Neuronal stem cell (in vitro differentiated cells): Measurements from ENCODE around the gene HSPE1.

ENCODE experiments used
- DNase-seq: peaks from one replicate; pipeline ENCODE4 v3.0.0-alpha.2; 2013; ENCODE audit warnings: low spot score
- H2AFZ ChIP-seq: one replicate; pipeline ENCODE4 v1.6.1; 2013; ENCODE audit warnings: mild to moderate bottlenecking, low read length, inconsistent platforms
- H2AK5ac ChIP-seq: 2 replicates; pipeline ENCODE4 v1.6.1; 2013; ENCODE audit warnings: low read depth, mild to moderate bottlenecking, inconsistent platforms, low read length, moderate library complexity, mixed read lengths
- H2BK120ac ChIP-seq: 2 replicates; pipeline ENCODE4 v1.6.1; 2013; ENCODE audit warnings: low read depth, mild to moderate bottlenecking, inconsistent platforms, low read length, moderate library complexity, mixed read lengths
- H2BK12ac ChIP-seq: one replicate; pipeline ENCODE4 v1.6.1; 2013; ENCODE audit warnings: low read length, inconsistent platforms
- H2BK15ac ChIP-seq: 2 replicates; pipeline ENCODE4 v1.6.1; 2013; ENCODE audit warnings: mild to moderate bottlenecking, low read length, inconsistent platforms, mixed read lengths
- H2BK5ac ChIP-seq: one replicate; pipeline ENCODE4 v1.6.1; 2013; ENCODE audit warnings: inconsistent platforms, mild to moderate bottlenecking, low read length, moderate library complexity
- H3K14ac ChIP-seq: one replicate; pipeline ENCODE4 v1.6.1; 2013; ENCODE audit warnings: low read length, inconsistent platforms
- H3K18ac ChIP-seq: 2 replicates; pipeline ENCODE4 v1.6.1; 2013; ENCODE audit warnings: low read length, inconsistent platforms
- H3K23ac ChIP-seq: 2 replicates; pipeline ENCODE4 v1.6.1; 2013; ENCODE audit warnings: low read depth, mild to moderate bottlenecking, mixed read lengths, low read length, inconsistent platforms; ENCODE audit not compliant: poor library complexity
- H3K27ac ChIP-seq: replicated peaks from 3 replicates; pipeline ENCODE4 v1.5.1; 2013; ENCODE audit warnings: low read length, inconsistent platforms
- H3K27me3 ChIP-seq, 3 experiments: 2 replicates each; pipeline ENCODE4 v1.6.1; 2013; ENCODE audit warnings: low read length in 3 of 3, mild to moderate bottlenecking in 2 of 3, inconsistent platforms in 1 of 3, low read depth in 1 of 3, mixed read lengths in 1 of 3, moderate library complexity in 1 of 3; ENCODE audit not compliant: control insufficient read depth in 3 of 3, insufficient read depth in 3 of 3
- H3K36me3 ChIP-seq, 2 donors: replicated peaks in 1 of 2; 2 replicates each; pipeline ENCODE4 v1.6.1; 2013; ENCODE audit warnings: low read length in 2 of 2; ENCODE audit not compliant: control insufficient read depth in 2 of 2, insufficient read depth in 2 of 2
- H3K4ac ChIP-seq: 2 replicates; pipeline ENCODE4 v1.6.1; 2013; ENCODE audit warnings: inconsistent platforms, mild to moderate bottlenecking, low read length, moderate library complexity
- H3K4me1 ChIP-seq, 2 donors: 1 replicate in 1 of 2; 2 replicates in 1 of 2; pipeline ENCODE4 v1.6.1; 2013; ENCODE audit warnings: low read length in 2 of 2, low read depth in 1 of 2; ENCODE audit not compliant: control insufficient read depth in 2 of 2, insufficient read depth in 1 of 2
- H3K4me2 ChIP-seq: one replicate; pipeline ENCODE4 v1.6.1; 2013; ENCODE audit warnings: mild to moderate bottlenecking, low read length, inconsistent platforms; ENCODE audit not compliant: insufficient read depth, poor library complexity, severe bottlenecking
- H3K4me3 ChIP-seq, 2 donors: 2 replicates each; pipeline ENCODE4 v1.5.1; 2013; ENCODE audit warnings: low read length in 2 of 2, mild to moderate bottlenecking in 2 of 2, inconsistent platforms in 1 of 2, moderate library complexity in 1 of 2
- H3K79me1 ChIP-seq: one replicate; pipeline ENCODE4 v1.6.1; 2013; ENCODE audit warnings: low read depth, mild to moderate bottlenecking, inconsistent platforms, low read length, moderate library complexity
- H3K9ac ChIP-seq: one replicate; pipeline ENCODE4 v1.6.1; 2013; ENCODE audit warnings: mild to moderate bottlenecking, low read depth, low read length, inconsistent platforms; ENCODE audit not compliant: poor library complexity
- H3K9me3 ChIP-seq, 2 donors: replicated peaks in 1 of 2; 2 replicates each; pipeline versions ENCODE3 to v1.6.1; 2013; ENCODE audit warnings: low read length in 2 of 2, mild to moderate bottlenecking in 2 of 2, inconsistent platforms in 1 of 2, low read depth in 1 of 2, mixed read lengths in 1 of 2, moderate library complexity in 1 of 2; ENCODE audit not compliant: control insufficient read depth in 2 of 2, insufficient read depth in 1 of 2
- H4K8ac ChIP-seq: one replicate; pipeline ENCODE4 v1.6.1; 2013; ENCODE audit warnings: low read depth, mild to moderate bottlenecking, inconsistent platforms, low read length, moderate library complexity
- H4K91ac ChIP-seq: one replicate; pipeline ENCODE4 v1.6.1; 2013; ENCODE audit warnings: low read length, low read depth, mild to moderate bottlenecking, inconsistent platforms; ENCODE audit not compliant: poor library complexity
- WGBS, 2 donors: extraction: QIAGEN DNeasy Blood & Tissue Kit; methylation state at CpG; one replicate each; pipeline ENCODE4 v1.1.7; 2013; ENCODE audit warnings: missing lambda C conversion rate in 2 of 2, mixed read lengths in 1 of 2; ENCODE audit not compliant: insufficient read length in 2 of 2, insufficient replicate concordance in 1 of 2; ENCODE audit errors: extremely low coverage in 2 of 2; 5-methylcytosine and 5-hydroxymethylcytosine counted together

The HSPE1 gene

DNA sequence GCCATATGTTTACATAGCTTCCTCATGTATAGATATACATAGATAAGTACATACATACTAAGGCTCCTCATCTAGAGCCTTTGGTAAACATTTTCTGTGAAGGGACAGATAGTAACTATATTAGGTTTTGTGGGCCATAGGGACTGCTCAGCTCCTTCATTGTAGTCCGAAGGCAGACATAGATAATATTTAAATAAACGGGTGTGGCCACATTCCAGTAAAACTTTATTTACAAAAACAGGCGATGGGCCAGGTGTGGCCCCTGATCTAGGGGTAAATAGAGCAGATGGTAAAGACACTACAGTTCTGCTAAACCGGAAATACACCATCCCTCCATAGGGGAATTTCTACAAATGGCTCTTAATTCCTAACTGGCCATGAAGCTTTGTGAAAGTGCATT is 39.5 kb upstream of the HSPE1 start:
- no peak overlapping the region for H4K8ac ChIP-seq
- H2AFZ ChIP-seq, result no peak overlapping the region
- peaks cover 4 to 32% of the 10 kb centered on the region in 2 donors for H3K36me3 ChIP-seq
- no peak overlapping the region for H3K9ac ChIP-seq
- no peak overlapping the region for H3K14ac ChIP-seq
- no peak for DNase-seq
- no peak overlapping the region for H3K18ac ChIP-seq
- no peaks in the 10 kb centered on the region for H3K4me1 ChIP-seq
- no peak overlapping the region for H2BK12ac ChIP-seq
- no peak overlapping the region for H2BK15ac ChIP-seq
- no peak overlapping the region for H4K91ac ChIP-seq
- no peak overlapping the region for H3K4ac ChIP-seq
- H3K4me2 ChIP-seq, result no peak overlapping the region
- H3K4me3 ChIP-seq, result no peak overlapping the region
- no peak overlapping the region for H2BK120ac ChIP-seq
- no CpG with 5 or more reads among the region's 4 CpGs for WGBS, 2 donors
- no peaks in the 10 kb centered on the region for H3K9me3 ChIP-seq
- H3K27ac ChIP-seq, result no peak overlapping the region
- H2AK5ac ChIP-seq, result no peak overlapping the region
- no peak overlapping the region for H3K23ac ChIP-seq
- H3K27me3 ChIP-seq, result no peaks in the 10 kb centered on the region
- no peaks in the 10 kb centered on the region for H3K79me1 ChIP-seq
- no peak overlapping the region for H2BK5ac ChIP-seq

DNA sequence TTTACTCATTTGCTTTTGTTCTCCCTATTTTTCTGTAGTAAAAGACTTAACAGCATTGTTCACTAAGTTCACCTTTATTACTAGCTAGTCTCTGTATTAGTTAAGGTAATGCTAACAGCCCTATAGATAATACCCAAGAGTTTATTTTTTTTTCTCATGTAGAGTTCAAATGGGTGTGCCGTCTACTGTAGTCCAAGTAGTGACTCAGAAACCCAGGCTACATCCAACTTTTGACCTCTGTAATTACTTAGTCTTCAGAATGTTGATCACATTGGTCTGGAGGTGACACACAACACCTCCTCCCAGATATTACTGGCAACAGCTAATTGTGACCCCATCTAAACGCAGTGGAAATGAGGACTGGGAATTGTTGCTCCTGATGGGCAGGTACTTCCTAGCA is 39.1 kb upstream of the HSPE1 start:
- no peak overlapping the region for H3K4me2 ChIP-seq
- no peak for DNase-seq
- WGBS, 2 donors, result no CpG with 5 or more reads among the region's 2 CpGs
- H3K9me3 ChIP-seq, result no peaks in the 10 kb centered on the region
- H3K79me1 ChIP-seq, result no peaks in the 10 kb centered on the region
- H2BK120ac ChIP-seq, result no peak overlapping the region
- peaks cover 5 to 36% of the 10 kb centered on the region in 2 donors for H3K36me3 ChIP-seq
- H3K23ac ChIP-seq, result no peak overlapping the region
- H4K91ac ChIP-seq, result no peak overlapping the region
- H3K14ac ChIP-seq, result no peak overlapping the region
- no peak overlapping the region for H2AFZ ChIP-seq
- H3K27me3 ChIP-seq, result no peaks in the 10 kb centered on the region
- no peak overlapping the region for H3K27ac ChIP-seq
- H2BK15ac ChIP-seq, result no peak overlapping the region
- H2BK12ac ChIP-seq, result no peak overlapping the region
- no peak overlapping the region for H3K4me3 ChIP-seq
- H2BK5ac ChIP-seq, result no peak overlapping the region
- H4K8ac ChIP-seq, result no peak overlapping the region
- H2AK5ac ChIP-seq, result no peak overlapping the region
- no peak overlapping the region for H3K18ac ChIP-seq
- no peak overlapping the region for H3K9ac ChIP-seq
- no peaks in the 10 kb centered on the region for H3K4me1 ChIP-seq
- no peak overlapping the region for H3K4ac ChIP-seq

DNA sequence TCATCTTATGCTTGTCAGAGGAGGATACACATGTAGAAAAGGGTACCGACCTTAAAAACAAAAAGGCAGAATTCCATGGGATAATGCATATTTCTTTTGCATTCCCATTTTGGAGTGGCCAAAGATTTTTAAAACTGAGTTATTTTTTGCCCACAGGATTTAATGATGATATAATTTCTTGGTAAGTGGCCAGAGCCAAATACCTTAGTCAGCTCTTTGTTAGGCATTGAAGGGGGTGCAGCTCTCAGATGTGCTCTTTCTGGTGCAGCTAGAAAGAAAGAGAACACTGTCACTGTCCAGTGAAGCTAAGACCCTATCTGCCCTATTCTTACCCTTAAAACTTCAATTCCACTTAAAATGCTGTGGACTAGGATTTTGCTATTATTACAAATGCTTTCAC is 36.0 kb upstream of the HSPE1 start:
- no peak overlapping the region for H3K9ac ChIP-seq
- no CpG with 5 or more reads among the region's 1 CpG for WGBS, 2 donors
- no peak overlapping the region for H3K23ac ChIP-seq
- no peaks in the 10 kb centered on the region for H3K9me3 ChIP-seq
- H3K18ac ChIP-seq, result no peak overlapping the region
- no peak overlapping the region for H3K4me2 ChIP-seq
- no peaks in the 10 kb centered on the region for H3K27me3 ChIP-seq
- no peak overlapping the region for H4K91ac ChIP-seq
- H4K8ac ChIP-seq, result no peak overlapping the region
- H2BK5ac ChIP-seq, result no peak overlapping the region
- H3K14ac ChIP-seq, result no peak overlapping the region
- H2AK5ac ChIP-seq, result no peak overlapping the region
- no peak overlapping the region for H3K4me3 ChIP-seq
- H3K4me1 ChIP-seq, result no peaks in the 10 kb centered on the region
- H2BK12ac ChIP-seq, result no peak overlapping the region
- no peak overlapping the region for H2BK120ac ChIP-seq
- no peak overlapping the region for H2BK15ac ChIP-seq
- peaks cover 5 to 49% of the 10 kb centered on the region in 2 donors for H3K36me3 ChIP-seq
- DNase-seq, result no peak
- no peaks in the 10 kb centered on the region for H3K79me1 ChIP-seq
- no peak overlapping the region for H3K4ac ChIP-seq
- H3K27ac ChIP-seq, result no peak overlapping the region
- H2AFZ ChIP-seq, result no peak overlapping the region

DNA sequence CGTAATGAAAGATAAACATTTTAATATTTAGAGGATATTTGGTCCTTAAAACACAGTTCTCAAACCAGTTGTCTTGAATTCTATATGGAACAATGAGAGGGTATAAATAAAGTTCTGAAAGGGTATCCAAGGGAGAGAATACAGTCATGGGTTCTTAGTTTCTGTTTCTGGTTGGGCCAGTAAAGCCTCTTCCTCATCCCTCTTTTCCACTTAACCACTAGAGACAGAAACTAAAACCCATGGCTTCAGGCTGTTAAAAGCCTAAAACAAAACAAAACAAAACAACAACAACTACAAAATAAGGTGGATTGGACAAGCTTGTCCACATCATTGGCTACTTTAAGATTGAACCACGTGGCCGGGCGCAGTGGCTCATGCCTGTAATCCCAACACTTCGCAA is 28.0 kb upstream of the HSPE1 start:
- Histone ChIP-seq H3K27me3 (no peaks in the 10 kb centered on the region), H3K27ac (no peak overlapping the region), H3K14ac (no peak overlapping the region), H3K4ac (no peak overlapping the region), H3K4me2 (no peak overlapping the region), H3K36me3 (peaks cover 0 to 61% of the 10 kb centered on the region in 2 donors), H3K4me3 (no peak overlapping the region), H3K79me1 (no peaks in the 10 kb centered on the region), H2BK5ac (no peak overlapping the region), H3K9me3 (no peaks in the 10 kb centered on the region), H2AK5ac (no peak overlapping the region), H2BK120ac (no peak overlapping the region), H2BK15ac (no peak overlapping the region), H3K9ac (no peak overlapping the region), H4K91ac (no peak overlapping the region), H3K18ac (no peak overlapping the region), H4K8ac (no peak overlapping the region), H2AFZ (no peak overlapping the region), H3K23ac (no peak overlapping the region), H2BK12ac (no peak overlapping the region), H3K4me1 (no peaks in the 10 kb centered on the region)
- DNase-seq, result no peak
- WGBS, 2 donors, result no CpG with 5 or more reads among the region's 5 CpGs
